Upper lobe of left lung (tissue), 6 donors: Measurements from ENCODE around the gene UBE2L3. TPM values are rescaled to one million over a fixed set of nuclear protein-coding genes. Genes with fewer than 3 reads are reported as not detected.

Experiments
- ATAC-seq, 2 donors: fragments of 200-7000 bp; cut with Tn5 transposase; one replicate each; pipeline ENCODE4 v1.9.1; 2022; ENCODE audit warnings: mild to moderate bottlenecking in 2 of 2, moderate library complexity in 2 of 2; ENCODE audit not compliant: low FRiP score in 2 of 2
- DNase-seq, 2 donors: peaks; one replicate each; pipeline ENCODE4 v3.0.0-alpha.2; 2019 to 2020
- H3K27ac ChIP-seq, 4 donors: fragments of 200-600 bp; sonication (generic); one replicate each; pipeline ENCODE4 v1.5.1; 2016 to 2019
- H3K27me3 ChIP-seq, 4 donors: fragments of 200-600 bp; sonication (generic); one replicate each; pipeline ENCODE4 v1.5.1; 2017 to 2019
- H3K36me3 ChIP-seq, 4 donors: fragments of 200-600 bp; sonication (generic); one replicate each; pipeline ENCODE4 v1.5.1; 2016 to 2019
- H3K4me1 ChIP-seq, 4 donors: fragments of 200-600 bp; sonication (generic); one replicate each; pipeline ENCODE4 v1.5.1; 2018 to 2019
- H3K4me3 ChIP-seq, 4 donors: fragments of 200-600 bp; sonication (generic); one replicate each; pipeline ENCODE4 v1.5.1; 2017 to 2019; ENCODE audit warnings: mild to moderate bottlenecking in 2 of 4, moderate library complexity in 1 of 4
- H3K9me3 ChIP-seq, 4 donors: fragments of 200-600 bp; sonication (generic); one replicate each; pipeline ENCODE4 v1.5.1; 2018 to 2019
- CTCF ChIP-seq, 6 experiments: fragments of 450-650 bp in 4 of 6; fragments of 200-600 bp in 2 of 6; sonication (generic) in 2 of 6; IDR thresholded peaks; one replicate each; pipeline ENCODE4 v1.5.1; 2016 to 2019; ENCODE audit warnings: antibody characterized with exemption in 6 of 6
- EP300 ChIP-seq, 4 donors: sonication (generic); formaldehyde crosslinking; IDR thresholded peaks; one replicate each; pipeline ENCODE4 v1.5.1; 2017; ENCODE audit warnings: antibody characterized with exemption in 4 of 4, control low read depth in 2 of 4
- POLR2A ChIP-seq, 4 donors: fragments of 450-650 bp; IDR thresholded peaks; one replicate each; pipeline ENCODE4 v1.5.1; 2016 to 2017; ENCODE audit warnings: antibody characterized with exemption in 4 of 4, mild to moderate bottlenecking in 2 of 4
- POLR2AphosphoS5 ChIP-seq, 2 donors: sonication (generic); formaldehyde crosslinking; IDR thresholded peaks; one replicate each; pipeline ENCODE4 v1.5.1; 2017; ENCODE audit warnings: antibody characterized with exemption in 2 of 2
- WGBS, 2 donors: methylation state at CpG; one replicate each; pipeline ENCODE4 v1.1.5; 2017 to 2018; 5-methylcytosine and 5-hydroxymethylcytosine counted together
- total RNA-seq, 6 donors: library from RNA; depleted of rRNA in 4 of 6; stranded (reverse); fragments of >200 nt in 4 of 6; gene quantifications; one replicate each; pipeline versions ENCODE4 v1.1.0 to v1.2.1, GENCODE V29; 2016 to 2021
- donor health status: DM: no; HTN: no; CAD: no; lungs with moderate emphysema.
- donor health status: DM: no; HTN: yes; CAD: no; lungs with severe emphysema.

Gene UBE2L3
- total RNA-seq, 6 donors from 2014 or later = 24.1 to 45.8 (median 39.2) TPM

- no peaks in the 10 kb centered on the region for H3K27me3 ChIP-seq
- TF ChIP-seq CTCF (IDR thresholded peaks at IDR 0.05) = peak; percentile 68 to 85 (median 79)
- no peak for TF ChIP-seq POLR2A (IDR thresholded peaks at IDR 0.05)
- no peak for TF ChIP-seq EP300 (IDR thresholded peaks at IDR 0.05)
- TF ChIP-seq POLR2AphosphoS5 (IDR thresholded peaks at IDR 0.05) = no peak
- H3K9me3 ChIP-seq = no peaks in the 10 kb centered on the region
- H3K4me3 ChIP-seq = no peak overlapping the region
- H3K4me1 ChIP-seq = peaks cover 22 to 38% (median 27%) of the 10 kb centered on the region in 4 donors
- 48 to 49% methylated on average over 13 to 14 of the region's 14 CpGs for WGBS, 2 donors
- DNase-seq (peak in 1 of 2 donors; percentile 73), ATAC-seq (peak; percentile 43 to 64)
- H3K36me3 ChIP-seq = peaks cover 0 to 36% (median 4%) of the 10 kb centered on the region in 4 donors
- H3K27ac ChIP-seq = no peak overlapping the region
These were observed 79.4 kb downstream of the UBE2L3 start for GRCh38 chr22:21646608-21647590.

- TF ChIP-seq CTCF (IDR thresholded peaks at IDR 0.05) (no peak), POLR2A (IDR thresholded peaks at IDR 0.05) (no peak), EP300 (IDR thresholded peaks at IDR 0.05) (no peak), POLR2AphosphoS5 (IDR thresholded peaks at IDR 0.05) (no peak)
- no peaks in the 10 kb centered on the region for H3K9me3 ChIP-seq
- no peak for ATAC-seq
- peaks cover 0 to 25% (median 2%) of the 10 kb centered on the region in 4 donors for H3K36me3 ChIP-seq
- DNase-seq = no peak
- H3K4me3 ChIP-seq = no peak overlapping the region
- WGBS, 2 donors = 89 to 98% methylated on average over 7 of the region's 7 CpGs
- H3K27ac ChIP-seq = no peak overlapping the region
- H3K27me3 ChIP-seq = no peaks in the 10 kb centered on the region
- peaks cover 16 to 32% (median 22%) of the 10 kb centered on the region in 4 donors for H3K4me1 ChIP-seq
These were observed 82.8 kb downstream of the UBE2L3 start for GRCh38 chr22:21650280-21650679.

- H3K27ac ChIP-seq = peak overlapping the region in 1 of 4 donors; percentile 17
- peak overlapping the region in 3 of 4 donors; percentile 56 to 60 (median 60) for H3K4me3 ChIP-seq
- DNase-seq (no peak), ATAC-seq (no peak)
- no peaks in the 10 kb centered on the region for H3K9me3 ChIP-seq
- TF ChIP-seq EP300 (IDR thresholded peaks at IDR 0.05) (no peak), POLR2A (IDR thresholded peaks at IDR 0.05) (no peak), POLR2AphosphoS5 (IDR thresholded peaks at IDR 0.05) (no peak), CTCF (IDR thresholded peaks at IDR 0.05) (no peak)
- H3K4me1 ChIP-seq = peaks cover 16 to 32% (median 22%) of the 10 kb centered on the region in 4 donors
- no peaks in the 10 kb centered on the region for H3K27me3 ChIP-seq
- peaks cover 0 to 21% (median 0%) of the 10 kb centered on the region in 4 donors for H3K36me3 ChIP-seq
- WGBS, 2 donors = 13 to 17% methylated on average over 6 of the region's 6 CpGs
These were observed 83.5 kb downstream of the UBE2L3 start for GRCh38 chr22:21650823-21651520.

- Histone ChIP-seq H3K9me3 (no peaks in the 10 kb centered on the region), H3K36me3 (peaks cover 0 to 15% (median 0%) of the 10 kb centered on the region in 4 donors), H3K4me3 (peak overlapping the region; percentile 51 to 60 (median 58)), H3K27me3 (no peaks in the 10 kb centered on the region), H3K4me1 (peaks cover 16 to 28% (median 20%) of the 10 kb centered on the region in 4 donors), H3K27ac (peak overlapping the region in 2 of 4 donors; percentile 17 to 36)
- TF ChIP-seq CTCF (IDR thresholded peaks at IDR 0.05) (no peak), EP300 (IDR thresholded peaks at IDR 0.05) (no peak), POLR2AphosphoS5 (IDR thresholded peaks at IDR 0.05) (no peak), POLR2A (IDR thresholded peaks at IDR 0.05) (no peak)
- 0 to 6% methylated on average over 8 to 24 of the region's 29 CpGs for WGBS, 2 donors
- ATAC-seq (peak in 1 of 2 donors; percentile 26), DNase-seq (no peak)
These were observed 84.1 kb downstream of the UBE2L3 start for GRCh38 chr22:21651521-21652009.
